ENCODE results near the gene USP5. TPM values are rescaled to one million over a fixed set of nuclear protein-coding genes. Genes with fewer than 3 reads are reported as not detected.

Gene USP5
- total RNA-seq, 1 donor from 2014 or later: 36.6 TPM

DNA sequence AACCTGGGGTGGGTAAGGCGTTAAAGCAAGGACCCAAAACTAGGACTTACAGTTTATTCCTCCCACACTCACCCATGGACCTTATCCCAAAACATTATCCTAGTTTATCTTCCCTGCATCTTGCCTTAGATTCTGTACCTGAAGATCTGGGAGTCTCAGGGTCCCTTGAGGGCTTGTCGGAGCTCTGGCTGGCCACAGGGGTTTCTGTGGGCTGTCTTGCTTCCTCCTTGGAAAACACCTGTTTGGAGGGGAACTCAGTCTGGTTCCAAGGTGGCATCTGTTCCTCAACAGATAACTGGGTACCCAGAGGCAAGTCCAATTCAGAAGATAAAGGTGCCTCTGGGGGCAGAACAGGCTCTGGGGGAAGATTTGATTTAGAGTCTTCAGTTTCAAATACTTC, 2.5 kb upstream of the USP5 start:
- no peaks in the 10 kb centered on the region for H3K27me3 ChIP-seq
- DNase-seq (ENCODE audit: extremely low spot score in 2 of 2): no peak
- no peak overlapping the region for H3K27ac ChIP-seq
- peaks cover 21% of the 10 kb centered on the region for H3K4me1 ChIP-seq
- no peak overlapping the region for H3K4me3 ChIP-seq
- H3K9me3 ChIP-seq: no peaks in the 10 kb centered on the region
- TF ChIP-seq POLR2A (IDR thresholded peaks at IDR 0.05) (no peak), CTCF (IDR thresholded peaks at IDR 0.05) (no peak), POLR2AphosphoS5 (IDR thresholded peaks at IDR 0.05; ENCODE audit: insufficient read depth in 1 of 2, low read depth in 1 of 2) (no peak)
- H3K36me3 ChIP-seq: peaks cover 0 to 12% of the 10 kb centered on the region in 2 donors
- intact Hi-C loops (cut with DNase I): no loop called here

- H3K9me3 ChIP-seq: no peaks in the 10 kb centered on the region
- peaks cover 21% of the 10 kb centered on the region for H3K4me1 ChIP-seq
- DNase-seq (ENCODE audit: extremely low spot score in 2 of 2): no peak
- TF ChIP-seq CTCF (IDR thresholded peaks at IDR 0.05) (no peak), POLR2A (IDR thresholded peaks at IDR 0.05) (no peak), POLR2AphosphoS5 (IDR thresholded peaks at IDR 0.05; ENCODE audit: insufficient read depth in 1 of 2, low read depth in 1 of 2) (no peak)
- H3K36me3 ChIP-seq: peaks cover 0 to 9% of the 10 kb centered on the region in 2 donors
- intact Hi-C loops (cut with DNase I): no loop called here
- no peaks in the 10 kb centered on the region for H3K27me3 ChIP-seq
- no peak overlapping the region for H3K27ac ChIP-seq
- no peak overlapping the region for H3K4me3 ChIP-seq
These were observed 1.9 kb upstream of the USP5 start for GRCh38 chr12:6849976-6850560.

- intact Hi-C loops (cut with DNase I): no loop called here
- Histone ChIP-seq H3K36me3 (peaks cover 0 to 8% of the 10 kb centered on the region in 2 donors), H3K4me3 (peak overlapping the region in 1 of 2 donors; percentile 59), H3K27me3 (no peaks in the 10 kb centered on the region), H3K4me1 (peaks cover 21% of the 10 kb centered on the region), H3K9me3 (no peaks in the 10 kb centered on the region), H3K27ac (peak overlapping the region; percentile 84)
- no peak for DNase-seq (ENCODE audit: extremely low spot score in 2 of 2)
- TF ChIP-seq CTCF (IDR thresholded peaks at IDR 0.05) (no peak), POLR2AphosphoS5 (IDR thresholded peaks at IDR 0.05; ENCODE audit: insufficient read depth in 1 of 2, low read depth in 1 of 2) (no peak), POLR2A (IDR thresholded peaks at IDR 0.05) (no peak)
These were observed 1.2 kb upstream of the USP5 start for GRCh38 chr12:6850796-6851152.

DNA sequence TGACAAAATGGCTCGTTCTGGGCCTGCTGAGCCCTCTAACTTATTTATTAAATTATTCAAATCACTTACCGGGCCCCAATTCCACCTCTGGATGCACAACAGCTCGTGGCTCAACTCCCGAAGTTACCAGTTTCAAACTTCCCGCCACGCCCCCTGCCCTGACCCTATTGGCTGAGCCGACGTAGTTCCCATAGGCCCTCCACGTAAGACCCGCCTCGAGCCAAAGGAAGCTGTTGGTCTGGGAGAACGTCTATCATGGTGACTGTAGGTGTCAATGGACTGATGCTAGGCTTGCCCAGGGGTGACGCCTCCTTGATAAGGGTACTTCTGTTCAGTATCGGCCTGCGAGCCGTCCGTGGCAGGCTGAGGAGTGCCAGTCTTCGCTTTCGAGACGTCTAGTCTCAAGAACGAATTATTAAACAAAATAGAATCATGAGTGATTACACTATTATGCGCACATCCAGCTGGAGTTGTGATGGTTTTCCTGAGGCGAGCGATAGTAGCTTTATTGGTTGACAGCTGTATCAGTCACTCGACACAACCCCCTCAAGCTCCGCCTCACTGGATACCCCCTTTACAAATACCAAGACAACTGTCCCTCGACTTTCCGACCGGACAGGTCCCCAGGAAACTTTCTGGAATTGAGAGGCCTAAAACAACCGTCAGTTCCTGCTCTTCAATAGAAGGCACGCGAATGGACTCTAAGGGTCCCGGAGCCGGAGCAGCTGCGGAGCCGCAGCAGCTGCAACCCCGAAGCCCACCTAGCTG, 613 bp upstream of the USP5 start, which contains the start of gene CDCA3:
TSS of gene CDCA3 (minus strand) at position 134 of the 768 bp plus-strand sequence. CDS start 334 bp downstream, outside the sequence.
- H3K9me3 ChIP-seq: no peaks in the 10 kb centered on the region
- peaks cover 21% of the 10 kb centered on the region for H3K4me1 ChIP-seq
- H3K4me3 ChIP-seq: peak within 1 kb of the TSS; percentile 59 to 62
- H3K27ac ChIP-seq: peak within 1 kb of the TSS; percentile 84
- H3K27me3 ChIP-seq: no peaks in the 10 kb centered on the region
- TF ChIP-seq CTCF (IDR thresholded peaks at IDR 0.05): no peak
- peak; percentile 45 to 73 for TF ChIP-seq POLR2AphosphoS5 (IDR thresholded peaks at IDR 0.05; ENCODE audit: insufficient read depth in 1 of 2, low read depth in 1 of 2)
- peak in 1 of 2 donors; percentile 45 for TF ChIP-seq POLR2A (IDR thresholded peaks at IDR 0.05)
- peaks cover 0 to 13% of the 10 kb centered on the region in 2 donors for H3K36me3 ChIP-seq
- intact Hi-C loops (cut with DNase I): no loop called here
- DNase-seq (ENCODE audit: extremely low spot score in 2 of 2): peak in 1 of 2 donors; percentile 99

Measured in vagina (tissue), 2 donors.